HG02970 (cell line): ENCODE measurements around the gene PTDSS2.
"Not testable (repeated sequence)": the region's sequence is repeated elsewhere in the genome, so short reads cannot be mapped to it uniquely, and the experiment has no call there.

Source experiments
- ATAC-seq: cut with Tn5 transposase; IDR thresholded peaks from one replicate; pipeline ENCODE4 v1.9.1; 2021; ENCODE audit warnings: mild to moderate bottlenecking, moderate library complexity, moderate number of reproducible peaks; ENCODE audit not compliant: unreplicated experiment, low FRiP score

PTDSS2 gene

DNA sequence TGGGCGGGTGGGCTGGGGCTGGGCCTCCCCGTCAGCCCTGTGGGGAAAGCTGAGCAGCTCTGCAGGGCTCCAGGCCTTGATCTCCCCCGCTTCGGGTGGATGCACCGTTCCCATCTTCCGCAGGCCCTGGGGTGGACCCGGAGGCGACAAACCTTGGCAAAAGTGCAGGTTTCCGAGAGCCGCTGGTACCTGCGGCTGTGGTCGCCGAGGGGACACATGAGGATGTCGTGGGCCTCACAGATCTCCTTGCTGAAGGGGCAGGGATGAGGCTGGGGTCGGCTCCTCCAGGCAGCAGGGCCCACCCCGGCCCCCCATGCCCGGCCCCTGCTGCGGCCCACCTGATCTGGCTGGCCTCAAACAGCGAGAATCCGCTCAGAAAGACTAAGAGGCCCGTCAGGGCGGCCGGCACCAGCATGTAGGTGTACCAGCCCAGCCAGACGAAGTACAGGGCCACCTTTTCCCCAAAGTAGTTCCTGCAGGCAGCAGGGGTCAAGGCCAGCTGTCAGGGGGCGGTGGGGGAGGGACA lies 20.1 kb upstream of the PTDSS2 start:
- no peak for ATAC-seq

DNA sequence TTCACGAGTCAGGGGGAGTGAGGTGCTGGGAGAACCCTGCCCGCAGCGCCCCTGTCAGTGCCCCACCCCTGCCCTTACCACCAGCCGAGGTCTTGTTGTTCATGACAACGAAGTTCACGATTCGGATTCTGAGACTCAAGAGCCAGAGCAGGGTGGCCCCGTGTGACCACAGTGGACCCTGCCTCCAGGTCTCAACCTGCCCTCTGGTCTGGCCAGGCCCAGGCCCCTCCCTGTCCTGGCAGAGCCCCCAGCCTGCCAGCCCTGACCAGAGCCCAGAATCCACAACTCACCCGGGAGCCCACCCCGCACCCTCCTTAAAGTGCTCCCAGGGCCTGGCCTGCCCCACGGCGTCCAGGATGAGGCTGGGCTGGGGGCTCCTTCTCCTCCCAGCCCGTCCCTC lies 18.2 kb upstream of the PTDSS2 start:
- no peak for ATAC-seq

DNA sequence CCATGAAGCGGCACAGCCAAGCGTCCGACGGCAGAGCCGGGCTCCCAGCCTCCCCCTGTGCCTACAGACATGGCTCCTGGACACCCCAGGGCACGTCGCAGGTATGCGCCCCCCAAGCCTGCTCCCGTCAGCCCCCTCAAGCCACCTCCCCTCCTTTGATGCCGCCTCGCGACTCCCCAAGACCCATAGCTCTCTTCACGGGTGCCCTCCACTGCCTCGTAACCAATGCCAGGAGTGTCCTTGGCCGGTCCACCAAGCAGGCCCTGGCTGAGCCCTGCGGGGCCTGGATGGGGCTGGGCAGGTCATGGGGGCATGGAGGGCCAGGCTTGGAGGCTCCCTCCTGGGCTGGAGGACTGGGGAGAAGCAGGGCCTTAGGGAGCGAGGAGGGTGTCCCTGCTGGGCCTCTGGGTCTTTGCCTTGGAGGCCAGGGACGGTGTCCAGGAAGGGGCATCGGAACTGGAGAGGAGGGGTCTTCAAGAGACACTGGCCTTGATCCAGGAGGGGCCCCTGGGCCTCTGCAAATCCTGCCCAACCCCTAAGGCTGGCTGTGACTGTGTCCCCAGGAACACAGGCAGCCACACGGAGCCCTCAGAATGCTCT lies 17.5 kb upstream of the PTDSS2 start:
- ATAC-seq, result no peak

DNA sequence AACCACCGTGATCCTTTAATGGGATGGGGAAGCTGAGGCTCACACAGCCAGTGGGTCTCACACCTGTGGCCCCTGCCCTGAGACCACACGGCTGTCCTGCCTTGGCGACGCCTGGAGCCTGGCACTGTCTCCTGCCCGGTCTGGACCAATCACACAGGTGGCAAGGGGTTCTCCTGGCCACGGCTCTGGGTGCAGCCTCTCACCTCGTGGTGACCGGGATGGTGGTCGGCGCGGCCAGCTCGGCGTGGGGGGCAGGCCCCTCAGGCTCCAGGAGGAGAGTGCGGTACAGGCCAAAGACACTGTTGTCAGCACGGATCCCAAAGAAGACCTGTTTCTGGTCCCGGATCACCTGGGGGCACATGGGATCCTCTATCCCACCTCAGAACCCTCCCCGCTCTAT lies 17.0 kb upstream of the PTDSS2 start:
- no peak for ATAC-seq

DNA sequence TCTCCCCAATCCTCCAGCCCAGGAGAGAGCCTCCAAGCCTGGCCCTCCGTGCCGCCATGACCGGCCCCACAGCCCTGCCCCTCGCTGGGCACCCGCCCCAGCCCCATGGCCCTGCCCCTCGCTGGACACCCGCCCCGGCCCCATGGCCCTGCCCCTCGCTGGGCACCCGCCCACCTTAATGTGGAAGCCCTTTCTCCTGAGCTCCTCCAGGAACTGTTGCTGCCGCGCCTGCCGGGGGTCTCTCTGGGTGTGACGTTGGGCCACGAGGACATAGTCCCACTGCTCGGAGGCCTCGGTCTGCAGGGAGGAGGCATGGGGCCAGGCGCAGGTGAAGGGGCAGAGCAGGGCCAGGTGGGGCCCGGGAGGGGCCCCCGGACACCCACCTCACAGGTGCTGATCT lies 16.4 kb upstream of the PTDSS2 start:
- ATAC-seq, result no peak

DNA sequence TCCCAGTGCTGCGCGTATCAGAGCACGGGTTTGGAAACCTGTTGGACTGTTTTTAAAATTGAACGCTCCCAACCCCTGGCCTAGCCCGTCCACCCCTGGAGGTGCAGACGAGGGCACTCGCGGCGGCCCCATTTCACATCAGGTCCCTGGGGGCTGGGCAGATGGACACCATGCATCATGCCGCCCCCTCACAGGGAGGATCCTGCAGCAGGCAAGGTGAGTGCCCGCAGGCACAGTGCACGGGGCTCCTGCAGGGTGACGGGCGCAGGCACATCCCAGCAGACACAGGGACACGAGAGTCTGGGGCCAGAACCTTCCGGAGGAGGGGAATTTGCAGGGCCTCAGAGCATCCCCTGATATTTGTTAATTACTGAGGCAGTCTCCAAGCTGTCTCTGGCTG lies 15.6 kb upstream of the PTDSS2 start:
- ATAC-seq, result no peak

DNA sequence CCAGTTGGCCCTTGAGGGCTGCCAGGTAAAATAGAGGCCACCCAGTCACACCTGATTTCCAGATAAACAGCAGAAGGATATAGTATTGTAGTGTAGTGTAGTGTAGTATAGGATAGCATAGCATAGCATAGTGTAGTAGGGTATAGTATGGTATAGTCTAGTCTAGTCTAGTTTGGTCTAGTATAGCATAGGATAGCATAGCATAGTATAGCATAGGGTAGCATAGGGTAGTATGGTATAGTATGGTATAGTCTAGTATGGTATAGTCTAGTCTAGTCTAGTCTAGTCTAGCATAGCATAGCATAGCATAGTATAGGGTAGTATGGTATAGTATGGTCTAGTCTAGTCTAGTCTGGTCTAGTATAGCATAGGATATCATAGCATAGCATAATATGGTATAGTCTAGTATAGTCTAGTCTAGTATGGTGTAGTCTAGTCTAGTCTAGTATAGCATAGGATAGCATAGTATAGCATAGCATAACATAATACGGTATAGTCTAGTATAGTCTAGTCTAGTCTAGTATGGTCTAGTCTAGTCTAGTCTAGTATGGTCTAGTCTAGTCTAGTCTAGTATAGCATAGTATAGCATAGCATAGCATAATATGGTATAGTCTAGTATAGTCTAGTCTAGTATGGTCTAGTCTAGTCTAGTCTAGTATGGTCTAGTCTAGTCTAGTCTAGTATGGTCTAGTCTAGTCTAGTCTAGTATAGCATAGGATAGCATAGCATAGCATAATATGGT lies 14.9 kb upstream of the PTDSS2 start:
- not testable (repeated sequence) for ATAC-seq

DNA sequence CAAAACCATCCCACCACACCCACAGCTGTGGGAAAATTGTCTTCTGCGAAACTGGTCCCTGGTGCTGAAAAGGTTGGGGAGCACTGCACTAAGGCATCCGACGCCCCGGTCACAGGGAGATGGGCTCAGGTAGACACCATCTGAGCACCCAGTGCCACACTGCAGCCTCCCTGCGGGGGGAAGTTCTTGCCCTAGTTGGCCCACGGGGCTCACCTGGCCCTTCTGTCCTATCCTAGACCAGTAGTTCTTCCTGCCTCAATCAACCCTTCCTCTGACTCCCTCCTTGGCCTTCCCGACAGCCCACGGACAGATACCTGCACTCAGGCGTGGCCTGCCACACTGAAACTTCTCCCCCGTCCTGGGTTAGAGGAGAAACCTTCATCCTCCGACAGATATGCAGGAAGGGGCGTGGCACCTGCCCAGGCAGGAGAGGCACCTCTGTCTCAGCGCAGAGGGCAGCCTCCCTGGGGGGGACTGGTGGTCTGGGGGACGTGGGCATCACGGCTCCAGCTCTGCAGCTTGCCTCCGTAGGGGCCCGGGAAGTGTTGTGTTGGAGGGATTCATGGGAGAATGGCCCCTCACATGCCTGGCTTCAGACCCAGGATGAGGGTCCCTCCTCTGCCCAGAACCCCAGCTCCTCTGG lies 12.7 kb upstream of the PTDSS2 start:
- no peak for ATAC-seq

DNA sequence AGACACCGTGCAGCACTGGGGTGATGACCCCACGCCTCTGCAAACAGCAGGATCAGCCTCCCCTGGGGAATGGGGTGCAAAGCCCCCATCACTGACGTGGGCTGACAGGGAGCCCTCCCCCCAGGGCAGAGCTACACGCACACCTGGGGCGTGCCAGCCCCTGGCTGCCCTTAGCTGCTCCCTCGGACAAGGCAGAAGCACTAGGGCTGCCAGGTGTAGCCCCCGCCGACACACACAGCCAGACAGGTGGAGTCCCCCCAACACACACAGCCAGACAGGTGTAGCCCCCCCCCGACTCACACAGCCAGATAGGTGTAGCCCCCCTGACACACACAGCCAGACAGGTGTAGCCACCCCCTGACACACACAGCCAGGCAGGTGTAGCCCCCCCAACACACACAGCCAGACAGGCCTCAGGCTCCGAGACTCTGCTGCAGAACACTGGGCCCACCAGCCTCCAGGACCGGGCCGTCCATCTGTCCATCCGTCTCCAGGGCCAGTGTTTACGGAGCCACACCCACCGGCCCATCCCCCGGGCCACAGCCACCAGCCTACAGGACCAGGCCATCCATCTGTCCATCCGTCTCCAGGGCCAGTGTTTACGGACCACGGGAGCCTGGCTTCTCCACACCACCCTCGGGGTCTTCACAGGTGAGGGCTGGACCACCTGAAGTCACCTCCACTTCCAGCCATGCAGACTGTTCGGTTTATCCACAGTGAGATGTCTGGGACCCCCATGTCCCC lies 11.8 kb upstream of the PTDSS2 start:
- no peak for ATAC-seq

DNA sequence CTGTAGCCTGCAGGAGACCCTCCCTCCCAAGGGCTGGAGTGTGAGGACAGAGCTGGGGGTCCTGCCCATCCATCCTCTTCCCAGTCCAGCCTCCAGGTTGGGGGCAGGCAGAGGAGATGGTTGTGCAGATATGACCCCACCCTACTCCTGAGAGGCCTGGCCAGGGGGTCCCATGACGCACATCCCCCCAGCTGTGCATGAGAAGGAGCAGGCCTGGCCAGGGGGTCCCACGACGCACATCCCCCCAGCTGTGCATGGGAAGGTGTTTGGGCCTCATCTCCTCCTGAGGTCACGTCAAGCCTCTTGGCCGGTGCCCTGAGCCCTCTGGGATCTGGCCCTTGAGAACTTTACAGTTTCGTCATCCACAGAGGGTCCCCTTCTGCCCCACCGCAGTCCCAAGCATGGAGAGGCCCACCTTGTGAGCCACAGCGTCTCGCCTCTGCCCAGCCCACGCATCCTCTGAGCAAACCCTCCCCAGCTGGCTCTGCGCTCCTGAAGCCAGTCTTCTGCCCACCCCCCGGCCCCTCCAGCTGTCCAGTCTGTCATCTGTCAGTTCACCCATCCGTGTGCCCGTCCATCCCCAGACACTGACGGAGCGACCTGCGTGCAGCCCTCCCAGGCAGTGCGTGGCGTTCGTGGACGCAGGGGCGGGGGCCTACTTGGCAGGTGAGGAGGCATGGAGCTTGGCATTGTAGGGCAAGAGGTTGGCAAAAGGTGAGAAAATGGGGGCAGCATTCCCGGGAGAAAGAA lies 10.6 kb upstream of the PTDSS2 start:
- ATAC-seq, result no peak

DNA sequence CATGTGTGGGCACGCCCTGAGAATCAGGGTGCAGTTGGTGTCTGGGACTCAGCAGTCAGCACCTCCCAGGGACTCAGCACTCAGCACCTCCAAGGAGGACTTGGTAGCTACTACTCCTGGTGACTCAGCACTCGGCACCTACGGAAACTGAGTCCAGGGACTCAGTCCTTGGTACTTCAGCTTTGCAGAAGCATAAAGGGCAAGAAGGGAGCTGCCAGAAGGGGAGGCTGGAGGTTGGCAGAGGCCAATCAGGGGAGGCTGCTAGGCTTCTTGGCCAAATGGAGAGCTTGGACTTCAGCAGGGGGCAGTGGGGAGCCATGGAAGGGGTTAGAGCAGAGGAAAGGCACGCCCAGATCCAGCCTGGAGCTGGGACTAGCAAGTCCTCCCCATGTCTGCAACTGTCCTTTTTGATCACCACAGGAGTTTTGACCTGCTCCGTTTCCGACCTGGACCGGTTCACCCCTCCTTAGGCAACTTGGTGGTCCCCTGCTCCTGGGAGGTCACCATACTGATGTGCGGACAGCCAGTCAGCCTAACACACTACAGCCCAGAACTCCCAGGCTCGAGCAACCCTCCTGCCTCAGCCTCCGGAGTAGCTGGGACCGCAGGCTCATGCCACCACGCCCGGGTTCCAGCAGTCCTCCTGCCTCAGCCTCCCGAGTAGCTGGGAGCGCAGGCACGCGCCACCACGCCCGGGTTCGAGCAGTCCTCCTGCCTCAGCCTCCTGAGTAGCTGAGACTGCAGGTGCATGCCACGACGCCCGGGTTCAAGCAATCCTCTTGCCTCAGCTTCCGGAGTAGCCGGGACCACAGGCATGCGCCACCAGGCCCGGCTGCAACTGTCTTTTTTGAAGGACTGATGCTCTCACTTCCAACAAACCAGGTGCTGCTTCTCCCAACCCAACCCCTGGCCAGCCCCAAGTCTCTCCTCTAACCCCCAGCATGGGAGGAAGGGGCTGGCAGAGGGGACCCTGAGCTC lies 9.7 kb upstream of the PTDSS2 start:
- no peak for ATAC-seq

DNA sequence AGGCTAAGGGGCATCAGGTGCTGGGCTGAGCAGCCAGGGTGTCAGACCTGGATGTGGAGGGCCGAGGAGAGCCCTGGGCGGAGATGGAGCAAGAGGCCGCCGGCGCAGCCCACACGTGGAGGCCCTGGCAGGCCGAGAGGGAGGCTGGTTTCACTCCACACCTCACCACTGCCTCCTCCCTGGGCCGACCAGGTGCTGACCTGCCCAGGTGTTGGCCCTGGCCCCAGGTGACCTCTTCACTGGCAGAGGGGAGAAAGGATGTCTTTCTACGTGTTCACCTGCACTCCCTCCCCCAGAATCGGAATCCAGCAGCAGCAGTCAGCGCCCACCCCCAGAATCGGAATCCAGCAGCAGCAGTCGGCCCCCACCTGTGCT lies 9.0 kb upstream of the PTDSS2 start:
- ATAC-seq, result no peak

DNA sequence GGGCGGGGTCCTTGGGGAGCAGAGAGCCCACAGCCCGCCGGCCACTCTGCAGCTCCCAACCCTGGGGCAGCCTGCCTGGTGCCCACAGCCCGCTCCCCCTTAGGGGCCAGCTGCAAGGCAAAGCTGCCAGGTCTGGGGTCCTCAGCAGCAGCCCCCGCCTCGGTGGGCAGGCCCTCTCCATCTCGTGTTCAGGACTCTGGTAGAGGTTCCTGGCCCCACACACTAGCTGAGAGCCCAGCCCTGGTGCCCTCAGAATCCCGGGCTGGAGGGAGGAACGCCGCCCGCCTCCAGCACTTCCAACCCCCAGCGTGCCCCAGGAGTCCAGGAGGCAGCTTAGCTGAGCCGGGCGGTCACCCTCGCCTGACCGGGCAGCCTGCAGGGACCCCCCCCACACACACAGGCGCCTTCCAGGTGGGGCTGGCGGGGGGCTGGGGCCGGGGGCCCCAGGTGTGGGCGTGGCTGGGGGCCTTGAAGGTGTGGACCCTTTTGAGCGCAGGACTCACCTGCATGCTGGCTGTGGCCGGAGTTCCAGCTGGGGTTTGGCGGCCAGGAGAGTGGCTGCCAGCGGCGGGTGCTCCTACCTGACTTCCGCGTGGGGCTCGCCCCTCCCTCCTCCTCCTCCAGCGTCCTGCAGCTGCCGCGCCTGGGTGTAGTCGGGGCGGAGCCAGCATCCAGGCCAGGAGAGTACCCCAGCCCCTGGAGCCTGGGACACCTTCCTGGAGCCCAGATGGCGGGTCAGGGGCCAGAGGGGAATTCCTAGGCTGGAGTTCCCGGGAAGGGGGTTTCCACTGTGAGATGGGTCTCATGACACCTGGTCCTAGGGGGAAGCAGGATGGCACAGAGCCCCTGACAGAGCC lies 8.4 kb upstream of the PTDSS2 start, which contains the start of gene ANO9:
ANO9 (minus strand) TSS at position 594 of the 857 bp plus-strand sequence; CDS start at position 509, 85 bp downstream.
- ATAC-seq, result no peak

DNA sequence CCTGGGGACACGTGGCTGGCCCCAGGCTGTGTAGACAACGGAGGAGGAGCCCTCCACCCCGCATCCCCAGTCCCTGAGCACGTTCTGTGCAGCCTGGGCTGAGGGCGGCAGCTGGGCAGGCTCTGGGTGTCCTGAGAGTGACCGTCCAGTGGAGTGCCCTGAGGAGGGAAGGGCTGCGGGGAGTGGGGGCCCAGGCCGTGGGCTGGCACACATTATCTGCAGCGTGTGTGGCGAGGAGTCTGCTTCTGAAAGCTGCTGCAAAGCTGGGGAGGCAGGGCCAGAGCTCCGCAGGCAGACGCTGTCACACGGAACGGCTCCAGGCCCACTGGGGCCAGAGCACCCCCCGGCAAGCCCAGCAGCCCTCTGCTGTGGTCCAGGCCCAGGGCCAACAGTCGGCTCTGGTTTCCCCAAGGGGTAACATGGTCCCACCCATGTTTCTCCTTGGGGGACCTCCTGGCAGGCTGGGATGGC lies 7.4 kb upstream of the PTDSS2 start:
- no peak for ATAC-seq

DNA sequence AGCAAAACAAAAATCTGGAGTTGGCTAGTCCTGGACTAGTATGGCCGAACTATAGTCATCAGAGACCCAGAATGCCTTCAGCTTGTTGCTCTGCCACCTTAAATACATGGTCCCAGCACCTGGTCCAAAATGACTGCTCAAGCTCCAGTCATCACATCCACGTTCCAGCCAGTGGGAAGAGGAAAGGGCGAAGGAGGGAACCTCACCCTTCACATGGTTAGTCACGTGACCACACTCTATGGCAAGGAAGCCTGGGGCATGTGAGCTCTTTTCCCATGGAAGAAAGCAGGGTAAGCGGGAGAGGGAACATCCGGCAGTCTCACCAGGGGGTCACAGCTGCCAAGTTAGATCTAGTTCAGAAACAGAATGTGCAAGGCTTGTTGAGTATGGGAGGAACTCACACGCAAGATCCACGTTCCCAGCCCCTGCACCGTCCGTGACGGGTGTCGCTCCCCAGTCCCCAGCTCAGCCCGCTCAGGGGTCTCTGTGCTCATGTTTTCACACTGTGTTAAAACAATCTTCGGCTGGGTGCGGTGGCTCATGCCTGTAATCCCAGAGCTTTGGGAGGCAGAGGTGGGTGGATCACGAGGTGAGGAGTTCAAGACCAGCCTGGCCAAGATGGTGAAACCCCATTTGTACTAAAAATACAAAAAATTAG lies 6.4 kb upstream of the PTDSS2 start:
- no peak for ATAC-seq

DNA sequence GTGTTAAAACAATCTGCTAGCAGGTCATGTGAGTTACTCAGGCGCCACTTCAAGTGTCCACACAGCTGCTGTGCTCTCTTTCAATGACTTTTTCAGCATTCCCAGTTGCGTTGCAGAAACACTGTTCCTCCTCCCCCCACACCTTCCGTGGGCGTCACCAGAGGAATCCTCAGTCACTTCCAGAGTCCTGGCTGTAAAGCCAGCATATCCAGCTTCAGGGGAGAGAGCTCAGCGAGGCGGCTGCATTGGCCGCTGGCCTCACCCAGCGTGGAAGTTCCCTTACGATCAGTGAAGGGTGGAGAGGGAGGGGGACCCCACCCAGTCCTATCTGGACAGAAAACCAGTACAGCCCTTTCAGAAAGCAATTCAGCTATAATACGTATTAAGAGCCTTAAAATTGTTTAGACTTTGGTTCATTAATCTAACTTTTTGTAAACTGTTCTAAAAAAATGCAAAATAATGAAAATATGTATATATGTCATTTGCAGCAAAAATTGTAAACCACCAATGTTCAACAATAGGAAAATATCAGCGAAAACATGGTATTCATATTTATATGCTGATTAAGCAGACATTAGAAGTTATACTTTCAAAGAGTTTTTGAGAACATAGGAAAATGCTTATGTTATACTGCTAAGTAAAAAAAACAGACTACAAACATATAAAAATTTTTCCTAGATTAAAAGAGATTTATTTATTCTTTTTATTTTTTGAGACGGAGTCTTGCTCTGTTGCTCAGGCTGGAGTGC lies 5.5 kb upstream of the PTDSS2 start:
- ATAC-seq, result no peak
